ENCODE data around the gene C11orf71. TPM values are rescaled to one million over a fixed set of nuclear protein-coding genes. Genes with fewer than 3 reads are reported as not detected.

C11orf71 gene
- total RNA-seq, 2 experiments from 2014 or later: 6.3 to 6.5 TPM

- POLR2A ChIA-PET: no interaction called here
- CTCF ChIA-PET: no interaction called here
These were observed 1.0 kb upstream of the C11orf71 start for GRCh38 chr11:114401311-114401710.

GRCh38 chr11:114400915-114401223 lies 558 bp upstream of the C11orf71 start:
- CTCF ChIA-PET: no interaction called here

DNA sequence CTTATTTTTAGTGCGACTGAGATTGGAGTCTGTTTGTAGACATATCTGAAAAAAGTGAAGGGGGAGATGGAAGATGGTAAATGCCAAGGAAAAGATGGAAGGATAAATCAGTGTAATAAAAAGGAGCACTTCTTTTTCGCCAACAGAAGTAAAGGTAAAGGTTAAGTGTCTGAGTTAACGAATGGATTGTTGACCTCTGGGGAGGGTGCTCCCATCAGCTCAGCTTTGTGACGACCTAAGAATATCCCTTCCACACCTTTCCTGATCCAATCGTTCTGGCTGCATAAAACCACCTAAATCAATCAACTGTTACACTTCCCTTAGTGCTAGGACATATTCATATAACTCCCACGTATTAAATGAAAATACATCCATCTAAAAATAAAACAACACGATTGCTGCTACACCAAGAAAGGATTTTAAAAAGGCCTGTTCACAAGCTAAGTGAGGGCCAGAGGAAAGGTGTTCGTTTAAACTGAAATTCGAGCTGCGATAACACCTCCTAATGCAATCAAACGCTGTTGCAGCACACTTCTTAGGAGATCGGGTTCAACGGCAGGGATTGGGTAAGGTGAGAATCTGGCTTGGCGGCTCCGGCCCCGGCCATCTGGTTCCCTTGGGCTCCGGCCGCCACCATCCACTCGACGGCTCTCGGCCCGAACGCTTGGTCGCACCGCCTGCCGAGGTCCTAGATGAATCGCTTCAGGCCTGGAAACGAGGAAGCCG lies 658 bp downstream of the C11orf71 start:
- ChIA-PET CTCF (no interaction called here), POLR2A (interaction anchor here (0.6 to 1.8 kb wide), 2 partner anchors 40 to 62 kb away, joined by 3 to 7 read pairs; partner anchors contain the start of gene REXO2)

More at GRCh38 chr11:114400915-114401223, 558 bp upstream of the C11orf71 start:
- POLR2A ChIA-PET: interaction anchor here (1.8 kb wide), 1 partner anchor 39 kb away, joined by 7 read pairs; the partner anchor contains the start of gene REXO2

DNA sequence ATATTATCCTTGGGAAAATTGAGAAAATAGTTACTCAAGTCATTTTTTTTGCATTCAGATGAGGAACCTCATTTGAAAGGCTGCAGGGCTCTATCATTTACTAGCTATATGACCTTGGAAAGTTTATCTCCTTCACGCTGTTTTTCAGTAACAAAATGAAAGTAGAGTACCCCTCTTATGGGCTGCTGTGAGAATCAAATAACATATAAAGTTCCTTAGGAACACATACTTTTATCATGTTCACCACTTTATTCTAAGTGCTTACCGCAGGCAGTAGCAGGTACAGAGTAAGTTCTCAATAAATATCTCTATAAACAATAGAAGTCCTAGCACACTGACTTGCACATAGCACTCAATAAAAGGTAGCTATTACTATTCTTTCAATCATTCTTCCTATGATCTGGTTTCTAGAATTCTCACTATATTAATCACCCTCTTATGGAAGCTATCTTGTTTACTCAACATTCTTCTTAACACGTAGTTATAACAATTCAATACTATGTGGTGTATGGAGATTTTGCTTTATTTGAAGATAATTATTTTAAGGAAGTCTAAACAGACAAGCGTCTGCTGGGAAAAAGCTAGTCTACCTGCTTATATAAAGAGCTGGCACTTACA lies 1.9 kb downstream of the C11orf71 start:
- CTCF ChIA-PET: interaction anchor here (1.3 kb wide), 1 partner anchor 58 kb away, joined by 3 read pairs; no protein-coding TSS in a partner anchor
- POLR2A ChIA-PET: no interaction called here

GRCh38 chr11:114397349-114397982 lies 2.8 kb downstream of the C11orf71 start:
- POLR2A ChIA-PET: no interaction called here
- CTCF ChIA-PET: interaction anchor here (1.3 kb wide), 1 partner anchor 57 kb away, joined by 3 read pairs; no protein-coding TSS in a partner anchor

GRCh38 chr11:114396916-114397315 lies 3.4 kb downstream of the C11orf71 start:
- ChIA-PET POLR2A (no interaction called here), CTCF (no interaction called here)

GRCh38 chr11:114395736-114396135 lies 4.6 kb downstream of the C11orf71 start:
- CTCF ChIA-PET: no interaction called here

DNA sequence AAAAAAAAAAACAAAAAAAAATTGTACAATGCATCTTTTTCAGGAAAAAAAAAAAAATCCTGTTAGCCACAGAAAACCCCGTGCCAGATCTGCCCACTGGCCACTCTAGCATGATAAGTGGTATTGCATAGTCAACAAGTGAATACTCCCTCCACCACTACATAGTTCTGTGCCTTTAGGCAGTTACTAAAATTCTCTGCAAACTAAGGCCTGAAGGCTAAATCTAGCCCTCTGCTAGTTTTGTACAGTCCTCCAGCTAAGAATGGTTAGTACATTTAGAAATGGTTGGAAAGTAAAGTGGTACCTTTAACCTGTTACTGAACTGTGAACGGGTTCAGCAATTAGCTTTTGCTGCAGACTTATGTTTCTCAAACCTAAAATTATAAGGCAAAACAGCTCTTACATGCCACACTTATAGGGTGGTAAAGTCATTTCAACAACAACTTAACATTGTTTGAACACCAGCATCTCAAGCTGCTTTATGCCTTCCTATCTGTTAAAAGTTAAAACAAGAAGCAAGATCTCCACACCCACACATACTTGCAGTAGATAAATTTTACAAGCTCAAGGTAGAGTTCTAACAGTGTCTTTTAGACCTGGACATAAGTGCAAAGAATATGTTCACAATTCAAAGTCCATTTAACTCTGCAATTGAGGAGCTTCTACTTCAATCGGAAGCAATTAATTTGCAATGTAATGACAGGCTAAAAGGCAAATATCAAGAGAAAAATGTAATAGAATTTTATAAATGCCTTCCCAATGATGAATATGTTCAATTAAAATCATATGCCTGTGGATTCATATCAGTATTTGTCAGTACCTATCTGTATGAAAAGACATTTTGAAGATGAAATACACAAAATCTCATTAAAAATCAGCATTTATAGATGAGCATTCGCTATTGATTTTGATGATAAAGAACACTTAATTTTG lies 7.3 kb downstream of the C11orf71 start:
- ChIA-PET CTCF (interaction anchor here (0.7 to 1.2 kb wide), 2 partner anchors 68 to 1123 kb away, joined by 3 read pairs; no protein-coding TSS in a partner anchor), POLR2A (no interaction called here)

More at GRCh38 chr11:114395736-114396135, 4.6 kb downstream of the C11orf71 start:
- POLR2A ChIA-PET: no interaction called here

GRCh38 chr11:114386545-114386944 lies 13.8 kb downstream of the C11orf71 start:
- POLR2A ChIA-PET: interaction anchor here (0.8 kb wide), 1 partner anchor 25 kb away, joined by 7 read pairs; no protein-coding TSS in a partner anchor

GRCh38 chr11:114386131-114386530 lies 14.2 kb downstream of the C11orf71 start:
- POLR2A ChIA-PET: interaction anchor here (0.8 kb wide), 1 partner anchor 25 kb away, joined by 7 read pairs; no protein-coding TSS in a partner anchor
- CTCF ChIA-PET: no interaction called here

More at GRCh38 chr11:114386545-114386944, 13.8 kb downstream of the C11orf71 start:
- CTCF ChIA-PET: no interaction called here

DNA sequence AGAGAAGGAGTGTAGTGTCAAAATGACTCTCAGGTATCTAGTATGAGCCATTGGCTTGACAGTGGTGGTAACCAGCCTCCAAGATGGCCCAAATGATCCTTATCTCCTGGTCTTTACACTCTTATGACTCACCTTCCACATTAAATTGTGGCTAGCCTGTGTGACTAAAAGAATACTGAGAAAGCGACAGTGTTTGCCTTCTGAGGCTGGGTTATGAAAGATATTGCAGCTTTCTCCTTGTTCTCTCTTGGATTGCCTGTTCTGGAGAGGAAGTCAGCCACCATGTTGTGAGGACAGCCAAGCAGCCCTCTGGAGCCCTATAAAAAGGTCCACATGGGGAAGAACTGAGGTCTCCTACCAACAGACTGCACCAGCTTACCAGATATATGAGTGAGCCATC lies 15.8 kb downstream of the C11orf71 start:
- CTCF ChIA-PET: no interaction called here
- POLR2A ChIA-PET: no interaction called here

GRCh38 chr11:114382509-114382908 lies 17.8 kb downstream of the C11orf71 start:
- ChIA-PET POLR2A (no interaction called here), CTCF (no interaction called here)

- ChIA-PET CTCF (no interaction called here), POLR2A (no interaction called here)
These were observed 20.8 kb downstream of the C11orf71 start for GRCh38 chr11:114379394-114380069.

GRCh38 chr11:114377612-114378267 lies 22.6 kb downstream of the C11orf71 start:
- ChIA-PET POLR2A (no interaction called here), CTCF (no interaction called here)

DNA sequence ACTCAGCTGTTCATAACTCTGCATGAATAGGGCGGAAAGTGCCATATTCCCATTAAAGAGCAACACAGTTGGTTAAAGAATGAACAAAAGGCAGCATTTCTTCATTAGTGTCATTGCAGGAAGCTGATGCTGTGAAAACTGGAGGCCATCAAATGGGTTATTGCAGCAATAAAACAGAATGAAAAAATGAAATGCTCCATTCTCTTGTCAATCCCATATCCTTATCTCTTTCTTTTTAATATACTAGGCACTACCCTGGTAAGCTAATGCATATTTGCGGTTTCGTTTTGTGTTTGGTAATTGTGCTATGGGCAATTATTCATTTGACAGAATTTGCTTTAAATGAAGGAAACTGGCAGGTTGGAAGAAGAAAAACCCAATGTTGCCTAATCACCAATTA lies 25.3 kb downstream of the C11orf71 start:
- ChIA-PET CTCF (no interaction called here), POLR2A (no interaction called here)

GRCh38 chr11:114368918-114369680 lies 31.2 kb downstream of the C11orf71 start:
- CTCF ChIA-PET: no interaction called here
- POLR2A ChIA-PET: no interaction called here

DNA sequence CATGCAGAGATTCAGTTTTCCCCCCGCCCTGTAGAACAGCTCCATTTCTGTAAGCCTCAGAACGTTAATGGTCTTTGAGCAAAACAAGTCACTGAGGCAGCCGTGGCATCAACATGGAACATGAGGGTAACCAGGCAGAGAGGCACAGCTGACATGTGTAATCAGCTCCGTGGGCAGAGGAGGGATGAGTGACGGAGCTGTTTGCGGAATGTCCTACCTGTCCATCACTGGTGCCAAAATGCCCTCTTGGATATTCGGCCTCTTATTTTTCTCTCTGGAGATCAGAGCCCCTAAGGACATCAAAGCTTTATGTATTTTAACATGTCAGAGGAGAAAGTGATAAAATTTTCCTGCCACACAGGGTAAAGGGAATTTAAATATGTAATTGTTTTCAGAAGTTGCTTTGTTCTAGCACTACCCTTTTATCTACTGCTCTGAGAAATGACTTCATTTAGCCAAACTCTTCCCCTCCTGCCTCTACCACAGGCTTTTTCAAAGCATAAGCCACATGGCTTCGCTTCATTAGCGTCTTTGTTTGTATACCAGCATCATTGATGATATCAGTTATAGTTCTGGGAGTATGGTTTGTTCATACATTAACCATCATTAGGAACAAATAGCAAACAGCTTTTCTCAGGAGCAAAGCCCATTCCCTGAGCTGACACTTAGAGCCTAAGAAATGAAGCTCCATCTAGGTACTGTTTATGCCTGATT lies 32.9 kb downstream of the C11orf71 start:
- ChIA-PET CTCF (no interaction called here), POLR2A (no interaction called here)

Data from activated CD8-positive, alpha-beta memory T cell treated with anti-CD3 and anti-CD28 coated beads for 36 hours (primary cell).